IMR-90 (cell line): ENCODE results near the gene CFAP43. TPM values are rescaled to one million over a fixed set of nuclear protein-coding genes. Genes with fewer than 3 reads are reported as not detected.

Source experiments
- ATAC-seq: fragments of 200-7000 bp; cut with Tn5 transposase; 2 replicates; pipeline ENCODE4 v1.9.1; 2020; ENCODE audit warnings: low read depth, mild to moderate bottlenecking, moderate library complexity
- BruUV-seq: library from RNA; stranded (reverse); fragments of 400-500 nt; replicated peaks from 2 replicates; lab custom pipeline; 2021; lab: Mats Ljungman, UMichigan
- CTCF ChIA-PET: fragments of 300-600 bp; formaldehyde crosslinking; extraction: SDS; loops from one replicate; lab custom pipeline; 2021; ENCODE audit warnings: antibody characterized with exemption; lab: Yijun Ruan, JAX
- POLR2A ChIA-PET: fragments of 300-600 bp; sonication (Branson Sonifier 250); formaldehyde crosslinking; loops from one replicate; lab custom pipeline; 2022; ENCODE audit warnings: antibody characterized with exemption; ENCODE audit not compliant: unreplicated experiment; lab: Charles Lee
- DNase-seq: peaks from one replicate; pipeline ENCODE4 v3.0.0; 2013
- H2AFZ ChIP-seq: replicated peaks from 2 replicates; pipeline ENCODE3; 2013; ENCODE audit warnings: low read length, mild to moderate bottlenecking; ENCODE audit not compliant: poor library complexity
- H2AK5ac ChIP-seq: 2 replicates; pipeline ENCODE4 v1.6.1; 2013; ENCODE audit warnings: low read depth, low read length, inconsistent platforms
- H2AK9ac ChIP-seq: replicated peaks from 2 replicates; pipeline ENCODE3; 2013; ENCODE audit warnings: mild to moderate bottlenecking, low read depth, low read length, moderate library complexity; ENCODE audit not compliant: poor library complexity
- H2BK120ac ChIP-seq: 2 replicates; pipeline ENCODE4 v1.6.1; 2013; ENCODE audit warnings: low read depth, low read length, inconsistent platforms
- H2BK15ac ChIP-seq: 3 replicates; pipeline ENCODE4 v1.6.1; 2013; ENCODE audit warnings: low read depth, low read length, inconsistent platforms
- H2BK20ac ChIP-seq: 2 replicates; pipeline ENCODE4 v1.6.1; 2013; ENCODE audit warnings: low read depth, mild to moderate bottlenecking, inconsistent platforms, low read length, moderate library complexity
- H2BK5ac ChIP-seq: 2 replicates; pipeline ENCODE4 v1.6.1; 2013; ENCODE audit warnings: mild to moderate bottlenecking, low read depth, low read length, inconsistent platforms; ENCODE audit not compliant: poor library complexity, severe bottlenecking
- H3K14ac ChIP-seq: replicated peaks from 2 replicates; pipeline ENCODE4 v1.6.1; 2013; ENCODE audit warnings: low read depth, low read length, inconsistent platforms
- H3K18ac ChIP-seq: 2 replicates; pipeline ENCODE4 v1.6.1; 2013; ENCODE audit warnings: low read depth, low read length, control low read depth
- H3K23ac ChIP-seq: 2 replicates; pipeline ENCODE4 v1.6.1; 2013; ENCODE audit warnings: low read depth, low read length, inconsistent platforms
- H3K27ac ChIP-seq: 2 replicates; pipeline ENCODE4 v1.5.1; 2013; ENCODE audit warnings: mild to moderate bottlenecking, control low read depth, low read length; ENCODE audit not compliant: insufficient read depth
- H3K27me3 ChIP-seq: 2 replicates; pipeline ENCODE4 v1.6.1; 2013; ENCODE audit warnings: low read length; ENCODE audit not compliant: control insufficient read depth, insufficient read depth
- H3K36me3 ChIP-seq: 2 replicates; pipeline ENCODE4 v1.6.1; 2013; ENCODE audit warnings: low read length, mixed read lengths; ENCODE audit not compliant: control insufficient read depth, insufficient read depth
- H3K4ac ChIP-seq: 2 replicates; pipeline ENCODE4 v1.6.1; 2013; ENCODE audit warnings: low read depth, low read length, inconsistent platforms
- H3K4me1 ChIP-seq: 2 replicates; pipeline ENCODE4 v1.6.1; 2013; ENCODE audit warnings: low read length, mixed read lengths; ENCODE audit not compliant: control insufficient read depth, insufficient read depth
- H3K4me2 ChIP-seq: 2 replicates; pipeline ENCODE4 v1.6.1; 2013; ENCODE audit warnings: low read depth, mild to moderate bottlenecking, control low read depth, low read length, moderate library complexity
- H3K4me3 ChIP-seq: 2 replicates; pipeline ENCODE4 v1.5.1; 2013; ENCODE audit warnings: low read depth, mild to moderate bottlenecking, control low read depth, low read length, moderate library complexity; ENCODE audit not compliant: insufficient read depth
- H3K56ac ChIP-seq: 2 replicates; pipeline ENCODE4 v1.6.1; 2013; ENCODE audit warnings: low read length, inconsistent platforms; ENCODE audit not compliant: insufficient read depth; ENCODE audit errors: extremely low read depth
- H3K79me1 ChIP-seq, 2 experiments: 2 replicates each; pipeline ENCODE4 v1.6.1; 2013; ENCODE audit warnings: low read length in 2 of 2, inconsistent platforms in 1 of 2, low read depth in 1 of 2
- H3K9ac ChIP-seq: 2 replicates; pipeline ENCODE4 v1.6.1; 2013; ENCODE audit warnings: low read depth, low read length, control low read depth
- H3K9me1 ChIP-seq: 2 replicates; pipeline ENCODE4 v1.6.1; 2013; ENCODE audit warnings: low read length, inconsistent platforms; ENCODE audit not compliant: insufficient read depth
- H3K9me3 ChIP-seq: 2 replicates; pipeline ENCODE4 v1.6.1; 2013; ENCODE audit warnings: low read length; ENCODE audit not compliant: control insufficient read depth, insufficient read depth
- H4K20me1 ChIP-seq: 2 replicates; pipeline ENCODE4 v1.6.1; 2013; ENCODE audit warnings: low read length, inconsistent platforms; ENCODE audit not compliant: insufficient read depth
- H4K5ac ChIP-seq: 2 replicates; pipeline ENCODE4 v1.6.1; 2013; ENCODE audit warnings: mild to moderate bottlenecking, low read depth, low read length, control low read depth
- H4K8ac ChIP-seq, 2 experiments: 2 replicates each; pipeline ENCODE4 v1.6.1; 2013; ENCODE audit warnings: low read depth in 2 of 2, low read length in 2 of 2, control low read depth in 1 of 2, inconsistent platforms in 1 of 2
- H4K91ac ChIP-seq: 2 replicates; pipeline ENCODE4 v1.6.1; 2013; ENCODE audit warnings: low read depth, low read length, inconsistent platforms; ENCODE audit not compliant: insufficient read depth
- MAFK ChIP-seq: IDR thresholded peaks from 2 replicates; pipeline ENCODE4 v1.6.1; 2012; ENCODE audit warnings: low read depth, low read length, improper control_type of control experiment
- RAD21 ChIP-seq: IDR thresholded peaks from 2 replicates; pipeline ENCODE4 v1.6.1; 2012; ENCODE audit warnings: low read length, improper control_type of control experiment
- WGBS, 2 experiments: methylation state at CpG; one replicate each; pipeline versions ENCODE4 v1.1.5 to v1.1.7; 2013; ENCODE audit warnings: missing lambda C conversion rate in 2 of 2; ENCODE audit not compliant: insufficient read length in 1 of 2; ENCODE audit errors: extremely low coverage in 2 of 2; 5-methylcytosine and 5-hydroxymethylcytosine counted together
- dilution Hi-C: fragments of 300-500 bp; cut with HindIII; formaldehyde crosslinking; loops from one replicate; pipeline ENCODE4 v1.14.3; 2018; ENCODE audit warnings: low sequenced_read_pairs; ENCODE audit not compliant: unreplicated experiment
- in situ Hi-C: fragments of 300-500 bp; cut with MboI; formaldehyde crosslinking; loops from 3 replicates; pipeline ENCODE4 v1.14.3; 2019; ENCODE audit warnings: low sequenced_read_pairs, inconsistent platforms, mixed read lengths
- intact Hi-C: fragments of 100-400 bp; cut with micrococcal nuclease; formaldehyde crosslinking; loops from 2 replicates; pipeline ENCODE4 v1.10.0; 2022
- polyA plus RNA-seq, 3 experiments: library from polyadenylated mRNA; depleted of rRNA; stranded (reverse); fragments of >200 nt; gene quantifications; 2 replicates each; pipeline ENCODE4 v1.2.3, GENCODE V29; 2012; ENCODE audit warnings: low replicate concordance in 1 of 3
- total RNA-seq: library from RNA; depleted of rRNA; stranded (reverse); fragments of >200 nt; gene quantifications from 2 replicates; pipeline ENCODE4 v1.2.3, GENCODE V29; 2012

CFAP43 gene
- total and polyA plus RNA-seq, 2 of the 4 experiments (the other 2 are of a cell fraction), result under 0.01 to 0.05 TPM

DNA sequence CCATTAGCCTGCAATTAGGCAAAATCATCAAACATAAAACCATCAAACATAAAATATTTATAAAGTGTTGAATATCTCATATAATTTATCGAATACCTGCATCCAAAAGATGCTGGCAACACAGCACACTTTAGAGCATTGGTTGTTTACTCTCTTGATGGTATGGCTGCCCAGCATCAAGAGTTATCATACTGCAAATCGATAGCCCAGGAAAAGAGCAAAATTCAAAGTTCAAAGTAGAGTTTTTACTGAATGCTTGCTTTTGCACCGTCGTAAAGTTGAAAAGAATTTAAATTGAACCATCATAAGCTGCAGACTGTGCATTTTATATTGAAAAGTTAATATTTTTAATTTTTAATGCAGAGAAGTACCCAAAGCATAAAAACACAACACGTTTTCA, 32.6 kb upstream of the CFAP43 start:
- Histone ChIP-seq H4K8ac (no peak overlapping the region), H2BK15ac (no peak overlapping the region), H2AK5ac (no peak overlapping the region), H2AK9ac (no peak overlapping the region), H4K5ac (no peak overlapping the region), H3K56ac (no peak overlapping the region), H2BK120ac (no peak overlapping the region), H3K4ac (no peak overlapping the region), H2BK20ac (no peak overlapping the region), H3K27me3 (no peaks in the 10 kb centered on the region), H4K91ac (no peak overlapping the region), H3K9me3 (no peaks in the 10 kb centered on the region), H3K18ac (no peak overlapping the region), H3K14ac (no peak overlapping the region), H3K79me1 (peaks cover 16 to 56% of the 10 kb centered on the region in 2 experiments), H2AFZ (no peak overlapping the region), H3K4me2 (no peak overlapping the region), H3K23ac (no peak overlapping the region), H3K27ac (no peak overlapping the region), H2BK5ac (no peak overlapping the region), H4K20me1 (peaks cover 40% of the 10 kb centered on the region; the same call in 1 of the 2 replicates), H3K9me1 (0 out of 2 replicates have a peak, but pooled peaks cover 5% of the 10 kb centered on the region), H3K9ac (no peak overlapping the region), H3K4me1 (peaks cover 8% of the 10 kb centered on the region), H3K4me3 (no peak overlapping the region), H3K36me3 (peaks cover 48% of the 10 kb centered on the region)
- in situ Hi-C loops (no loop called here), dilution Hi-C loops (no loop called here), intact Hi-C loops (no loop called here)
- TF ChIP-seq MAFK, result no peak
- no peak for TF ChIP-seq RAD21
- ChIA-PET CTCF (interaction anchor here (1.8 kb wide), 1 partner anchor 10 kb away, joined by 5 read pairs; no protein-coding TSS in a partner anchor), POLR2A (no interaction called here)
- no TSS peak for BruUV-seq
- DNase-seq (no peak), ATAC-seq (no peak)
- WGBS, 2 experiments, result no CpG with 5 or more reads among the region's 5 CpGs
